Lower lobe of right lung (tissue), 2 donors: ENCODE measurements around the gene PRG3. TPM values are rescaled to one million over a fixed set of nuclear protein-coding genes. Genes with fewer than 3 reads are reported as not detected.

Source experiments
- ATAC-seq, 2 donors: fragments of 200-7000 bp; cut with Tn5 transposase; one replicate each; pipeline ENCODE4 v1.9.1; 2020 to 2022; ENCODE audit warnings: mild to moderate bottlenecking in 2 of 2, moderate library complexity in 2 of 2
- DNase-seq: peaks from one replicate; pipeline ENCODE4 v3.0.0-alpha.2; 2020
- H3K27ac ChIP-seq: fragments of 200-600 bp; one replicate; pipeline ENCODE4 v1.8.0; 2022
- H3K27me3 ChIP-seq: fragments of 200-600 bp; one replicate; pipeline ENCODE4 v1.8.0; 2022; ENCODE audit warnings: low read depth
- H3K36me3 ChIP-seq: fragments of 200-600 bp; one replicate; pipeline ENCODE4 v1.8.0; 2022; ENCODE audit warnings: mild to moderate bottlenecking
- H3K4me1 ChIP-seq: fragments of 200-600 bp; one replicate; pipeline ENCODE4 v1.8.0; 2022
- H3K4me3 ChIP-seq: fragments of 200-600 bp; one replicate; pipeline ENCODE4 v1.8.0; 2022; ENCODE audit warnings: mild to moderate bottlenecking
- H3K9me3 ChIP-seq: fragments of 200-600 bp; one replicate; pipeline ENCODE4 v1.8.0; 2022
- intact Hi-C: fragments of 100-400 bp; cut with DNase I; formaldehyde crosslinking; loops from one replicate; pipeline ENCODE4 v1.11.0; 2022
- total RNA-seq: library from RNA; stranded (reverse); fragmentation: NEBNext Ultra II Directional; extraction: Animal tissue kit (Norgen Biotek cat#: 25700); gene quantifications from one replicate; pipeline ENCODE4 v1.2.1, GENCODE V29; 2021
- TF ChIP-seq, protein P1 (sequence below): fragments of 200-600 bp; IDR thresholded peaks from one replicate; pipeline ENCODE4 v1.8.0; 2022; ENCODE audit warnings: antibody characterized with exemption, mild to moderate bottlenecking
- donor health status: DM: no; HTN: yes; CAD: no; lungs with severe emphysema.

The PRG3 gene
- total RNA-seq, 1 donor from 2014 or later: not detected

DNA sequence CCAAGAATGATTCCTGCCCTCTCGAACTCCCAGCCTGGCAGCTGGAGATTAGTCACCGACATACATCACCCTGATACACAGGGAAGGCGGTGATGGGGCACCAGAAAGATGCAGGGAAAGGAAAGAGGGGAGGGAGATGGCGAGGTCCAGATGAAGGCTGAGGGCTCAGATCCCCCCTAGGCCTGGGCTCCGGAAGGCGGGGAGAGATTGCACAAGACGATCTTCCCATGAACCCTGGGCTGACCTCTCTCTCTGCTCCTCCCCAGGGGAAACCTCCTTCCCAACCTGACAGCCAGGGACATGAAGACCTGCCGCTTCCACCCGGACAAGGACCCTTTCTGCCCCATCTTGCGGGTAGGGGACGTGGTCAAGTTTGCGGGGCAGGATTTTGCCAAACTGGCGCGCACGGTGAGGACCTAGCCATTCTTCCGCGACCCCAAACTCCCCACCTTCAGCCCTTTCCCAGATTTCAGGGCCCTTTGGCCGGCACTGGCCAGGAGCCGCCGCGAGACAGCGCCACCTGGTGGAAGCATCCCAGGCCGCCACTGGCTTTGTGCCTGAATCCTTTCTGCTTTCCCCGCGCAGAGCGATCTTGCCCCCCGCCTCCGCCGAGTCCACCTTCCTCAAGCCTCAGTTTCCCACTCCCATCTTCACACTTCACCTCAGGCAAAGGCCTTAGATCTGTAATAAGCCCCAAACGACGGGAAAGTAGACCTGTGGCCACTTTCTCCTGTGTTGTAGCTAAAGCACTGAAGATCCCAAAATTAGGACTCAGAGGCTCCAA, 31.3 kb downstream of the PRG3 start:
- DNase-seq (peak; percentile 79), ATAC-seq (peak; percentile 70 to 77)
- intact Hi-C loops: no loop called here
- Histone ChIP-seq H3K27me3 (no peaks in the 10 kb centered on the region), H3K4me3 (no peak overlapping the region), H3K9me3 (no peaks in the 10 kb centered on the region), H3K36me3 (no peaks in the 10 kb centered on the region), H3K27ac (no peak overlapping the region), H3K4me1 (peaks cover 9% of the 10 kb centered on the region)
- TF ChIP-seq, protein P1, sequence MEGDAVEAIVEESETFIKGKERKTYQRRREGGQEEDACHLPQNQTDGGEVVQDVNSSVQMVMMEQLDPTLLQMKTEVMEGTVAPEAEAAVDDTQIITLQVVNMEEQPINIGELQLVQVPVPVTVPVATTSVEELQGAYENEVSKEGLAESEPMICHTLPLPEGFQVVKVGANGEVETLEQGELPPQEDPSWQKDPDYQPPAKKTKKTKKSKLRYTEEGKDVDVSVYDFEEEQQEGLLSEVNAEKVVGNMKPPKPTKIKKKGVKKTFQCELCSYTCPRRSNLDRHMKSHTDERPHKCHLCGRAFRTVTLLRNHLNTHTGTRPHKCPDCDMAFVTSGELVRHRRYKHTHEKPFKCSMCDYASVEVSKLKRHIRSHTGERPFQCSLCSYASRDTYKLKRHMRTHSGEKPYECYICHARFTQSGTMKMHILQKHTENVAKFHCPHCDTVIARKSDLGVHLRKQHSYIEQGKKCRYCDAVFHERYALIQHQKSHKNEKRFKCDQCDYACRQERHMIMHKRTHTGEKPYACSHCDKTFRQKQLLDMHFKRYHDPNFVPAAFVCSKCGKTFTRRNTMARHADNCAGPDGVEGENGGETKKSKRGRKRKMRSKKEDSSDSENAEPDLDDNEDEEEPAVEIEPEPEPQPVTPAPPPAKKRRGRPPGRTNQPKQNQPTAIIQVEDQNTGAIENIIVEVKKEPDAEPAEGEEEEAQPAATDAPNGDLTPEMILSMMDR: peak; percentile 94

DNA sequence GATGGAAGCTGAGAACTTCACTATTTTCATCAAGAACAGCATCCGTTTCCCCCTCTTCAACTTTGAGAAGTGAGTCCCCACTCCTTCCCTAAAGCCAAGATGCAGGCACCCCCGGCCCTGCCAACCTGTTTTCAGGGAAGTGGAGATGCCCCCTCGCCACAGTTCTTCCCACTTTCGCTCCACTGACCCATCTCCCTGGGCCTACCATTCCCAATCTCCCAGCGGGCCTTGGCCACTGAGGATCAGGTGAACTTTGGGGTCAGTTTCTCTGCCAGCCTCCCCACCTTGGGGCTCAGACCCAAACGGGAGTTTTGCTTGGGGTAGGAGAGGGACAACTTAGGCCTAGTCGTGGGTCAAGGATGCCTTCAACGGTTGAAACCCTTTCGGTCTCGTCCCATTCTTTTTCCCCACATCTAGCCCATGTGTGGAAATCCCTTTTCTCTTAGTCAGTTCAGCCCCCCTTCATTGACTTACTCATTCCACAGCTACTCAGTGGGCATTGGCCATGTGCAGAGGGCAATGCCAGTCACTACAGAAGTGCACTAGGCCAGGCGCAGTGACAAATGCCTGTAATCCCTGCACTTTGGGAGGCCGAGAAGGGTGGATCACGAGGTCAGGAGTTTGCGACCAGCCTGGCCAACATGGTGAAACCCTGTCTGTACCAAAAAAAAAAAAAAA, 32.2 kb downstream of the PRG3 start:
- DNase-seq (no peak), ATAC-seq (no peak)
- Histone ChIP-seq H3K27ac (no peak overlapping the region), H3K4me3 (no peak overlapping the region), H3K27me3 (no peaks in the 10 kb centered on the region), H3K36me3 (no peaks in the 10 kb centered on the region), H3K9me3 (no peaks in the 10 kb centered on the region), H3K4me1 (peaks cover 9% of the 10 kb centered on the region)
- TF ChIP-seq, protein P1: no peak
- intact Hi-C loops: no loop called here

DNA sequence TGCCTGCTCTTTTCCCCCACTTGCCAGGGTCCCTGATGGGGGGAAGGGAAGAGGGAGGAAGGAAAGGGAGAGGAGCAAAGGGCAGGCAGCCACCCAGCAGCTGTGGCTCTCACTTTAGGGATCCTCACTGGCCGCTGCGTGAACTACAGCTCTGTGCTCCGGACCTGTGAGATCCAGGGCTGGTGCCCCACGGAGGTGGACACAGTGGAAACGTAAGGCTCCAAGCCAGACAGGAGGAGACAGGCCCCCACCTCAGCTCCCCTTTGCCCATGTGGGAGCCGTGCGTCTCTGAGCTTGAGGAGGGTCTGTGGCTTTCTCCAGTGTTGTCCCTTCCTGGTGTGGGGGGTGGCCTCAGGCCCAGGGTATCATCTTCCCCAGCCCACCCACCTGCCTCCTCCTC, 32.9 kb downstream of the PRG3 start:
- Histone ChIP-seq H3K4me3 (no peak overlapping the region), H3K4me1 (peaks cover 9% of the 10 kb centered on the region), H3K9me3 (no peaks in the 10 kb centered on the region), H3K27me3 (no peaks in the 10 kb centered on the region), H3K36me3 (no peaks in the 10 kb centered on the region), H3K27ac (no peak overlapping the region)
- ATAC-seq (no peak), DNase-seq (no peak)
- intact Hi-C loops: no loop called here
- TF ChIP-seq, protein P1: no peak

DNA sequence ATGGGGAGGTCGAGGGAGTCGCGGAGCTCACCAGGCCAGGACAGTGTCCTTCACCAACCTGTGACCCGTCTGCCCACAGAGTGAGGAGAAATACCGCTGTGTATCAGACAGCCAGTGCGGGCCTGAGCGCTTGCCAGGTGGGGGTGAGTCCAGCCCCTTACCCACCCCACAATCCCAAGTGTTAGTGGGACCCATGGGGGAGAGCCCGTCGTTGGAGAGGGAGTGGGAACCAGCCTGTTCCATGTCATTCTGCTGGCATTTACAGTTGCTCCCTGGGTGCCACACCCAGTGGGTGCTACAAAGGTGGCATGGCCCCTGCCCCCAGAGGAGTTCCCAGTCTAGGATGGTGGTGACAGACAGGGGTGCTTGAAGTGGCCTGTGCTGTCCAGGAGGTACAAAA, 33.6 kb downstream of the PRG3 start:
- Histone ChIP-seq H3K27ac (no peak overlapping the region), H3K36me3 (no peaks in the 10 kb centered on the region), H3K4me1 (peaks cover 9% of the 10 kb centered on the region), H3K27me3 (no peaks in the 10 kb centered on the region), H3K4me3 (no peak overlapping the region), H3K9me3 (no peaks in the 10 kb centered on the region)
- intact Hi-C loops: no loop called here
- ATAC-seq (no peak), DNase-seq (no peak)
- TF ChIP-seq, protein P1: no peak

DNA sequence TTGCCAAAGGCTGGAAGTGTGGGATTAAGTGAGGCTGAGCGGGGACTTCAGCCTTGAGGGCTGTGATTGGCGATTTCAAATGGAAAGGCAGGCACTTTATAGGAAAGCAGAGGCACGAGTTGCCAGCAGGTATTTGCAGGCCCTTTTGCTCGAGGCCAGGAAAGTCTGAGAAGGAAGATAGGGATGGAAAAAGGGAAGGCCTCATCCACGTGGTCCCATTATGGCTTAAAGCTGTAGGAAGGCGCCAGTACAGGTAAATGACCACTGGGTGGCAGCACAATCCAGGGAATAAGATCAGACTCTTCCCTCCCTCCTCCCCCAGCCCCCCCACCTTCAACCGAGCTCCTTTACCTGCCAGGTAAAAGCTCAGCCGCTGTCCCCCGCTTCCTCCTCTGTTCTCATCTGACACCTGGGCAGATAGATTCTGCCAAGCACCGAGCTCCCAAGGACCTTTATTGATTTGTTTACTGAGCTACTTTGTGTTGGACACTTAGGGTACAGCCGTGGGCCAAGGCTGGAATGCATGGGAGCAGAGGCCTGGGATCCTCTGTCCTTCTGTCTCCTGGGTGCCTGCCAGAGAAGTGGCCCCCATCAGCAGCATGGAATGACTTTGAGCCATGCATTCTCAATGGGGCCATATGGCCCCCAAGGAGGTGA, 35.3 kb downstream of the PRG3 start:
- ATAC-seq (peak; percentile 84 to 85), DNase-seq (peak; percentile 76)
- H3K27ac ChIP-seq: no peak overlapping the region
- H3K27me3 ChIP-seq: no peaks in the 10 kb centered on the region
- H3K4me1 ChIP-seq: peaks cover 9% of the 10 kb centered on the region
- H3K36me3 ChIP-seq: no peaks in the 10 kb centered on the region
- H3K9me3 ChIP-seq: no peaks in the 10 kb centered on the region
- TF ChIP-seq, protein P1: peak; percentile 86
- intact Hi-C loops: no loop called here
- no peak overlapping the region for H3K4me3 ChIP-seq
